ENCODE results near the gene REM2.

REM2 gene

GRCh38 chr14:22883173-22883976, at the start of gene REM2:
REM2 (plus strand) TSS chr14:22883222; CDS start chr14:22883288, 66 bp downstream.
- no peaks in the 10 kb centered on the region for H3K9me3 Mint-ChIP-seq
- ATAC-seq (replicated peaks; ENCODE audit: extremely low read depth, poor library complexity, severe bottlenecking) (no peak), DNase-seq (ENCODE audit: low spot score in 2 of 2) (no peak)
- H3K4me3 Mint-ChIP-seq, result no peak within 1 kb of the TSS
- no peaks in the 10 kb centered on the region for H3K27me3 Mint-ChIP-seq
- no peak within 1 kb of the TSS for H3K27ac Mint-ChIP-seq (ENCODE audit: low read depth)
- H3K4me1 Mint-ChIP-seq, result peaks cover 27% of the 10 kb centered on the region
- H3K36me3 Mint-ChIP-seq (ENCODE audit: insufficient read depth), result peaks cover 7% of the 10 kb centered on the region

- H3K27ac Mint-ChIP-seq (ENCODE audit: low read depth), result peak overlapping the region; percentile 11
- peaks cover 20% of the 10 kb centered on the region for H3K27me3 Mint-ChIP-seq
- peaks cover 21% of the 10 kb centered on the region for H3K4me1 Mint-ChIP-seq
- DNase-seq (ENCODE audit: low spot score in 2 of 2) (no peak), ATAC-seq (replicated peaks; ENCODE audit: extremely low read depth, poor library complexity, severe bottlenecking) (no peak)
- no peaks in the 10 kb centered on the region for H3K9me3 Mint-ChIP-seq
- H3K36me3 Mint-ChIP-seq (ENCODE audit: insufficient read depth), result peaks cover 23% of the 10 kb centered on the region
- H3K4me3 Mint-ChIP-seq, result peak overlapping the region; percentile 44
These were observed 47.5 kb upstream of the REM2 start for GRCh38 chr14:22835505-22835904.

DNA sequence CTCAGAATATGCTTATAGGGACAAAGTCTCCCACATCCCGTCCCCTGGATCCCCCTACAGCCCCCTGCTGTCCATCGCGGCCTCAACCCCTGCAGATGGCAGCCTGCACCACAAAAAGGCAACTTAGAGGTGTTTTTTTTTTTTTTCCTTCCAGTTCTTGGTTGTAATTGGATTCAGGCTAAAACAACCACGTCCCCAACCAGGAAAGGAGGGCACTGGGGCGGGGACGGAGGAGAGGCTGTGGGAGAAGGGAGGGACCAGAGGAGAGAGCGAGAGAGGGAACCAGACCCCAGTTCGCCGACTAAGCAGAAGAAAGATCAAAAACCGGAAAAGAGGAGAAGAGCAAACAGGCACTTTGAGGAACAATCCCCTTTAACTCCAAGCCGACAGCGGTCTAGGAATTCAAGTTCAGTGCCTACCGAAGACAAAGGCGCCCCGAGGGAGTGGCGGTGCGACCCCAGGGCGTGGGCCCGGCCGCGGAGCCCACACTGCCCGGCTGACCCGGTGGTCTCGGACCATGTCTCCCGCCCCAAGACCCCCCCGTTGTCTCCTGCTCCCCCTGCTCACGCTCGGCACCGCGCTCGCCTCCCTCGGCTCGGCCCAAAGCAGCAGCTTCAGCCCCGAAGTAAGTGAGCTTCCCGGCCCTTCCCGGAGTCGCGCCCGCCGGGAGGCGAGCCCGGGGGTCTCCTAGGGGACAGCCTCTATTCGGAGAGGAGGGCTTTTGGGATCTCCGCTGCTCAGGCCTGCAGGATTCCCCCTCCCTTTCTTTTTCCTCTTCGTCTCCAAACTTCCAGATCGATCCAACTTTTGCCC, 46.5 kb upstream of the REM2 start, which contains the start of gene MMP14:
Gene MMP14 (plus strand): TSS at position 285 of the 813 bp plus-strand sequence. CDS start 233 bp downstream, at position 518.
- Mint-ChIP-seq H3K9me3 (no peaks in the 10 kb centered on the region), H3K36me3 (ENCODE audit: insufficient read depth) (peaks cover 20% of the 10 kb centered on the region), H3K27ac (ENCODE audit: low read depth) (peak within 1 kb of the TSS; percentile 46), H3K4me1 (peaks cover 13% of the 10 kb centered on the region), H3K4me3 (peak within 1 kb of the TSS; percentile 44), H3K27me3 (peaks cover 29% of the 10 kb centered on the region)
- no peak for ATAC-seq (replicated peaks; ENCODE audit: extremely low read depth, poor library complexity, severe bottlenecking)
- no peak for DNase-seq (ENCODE audit: low spot score in 2 of 2)

GRCh38 chr14:22837114-22837749, 45.8 kb upstream of the REM2 start:
- Mint-ChIP-seq H3K36me3 (ENCODE audit: insufficient read depth) (peaks cover 20% of the 10 kb centered on the region), H3K27ac (ENCODE audit: low read depth) (peak overlapping the region; percentile 46), H3K9me3 (no peaks in the 10 kb centered on the region), H3K4me3 (peak overlapping the region; percentile 31), H3K27me3 (peaks cover 36% of the 10 kb centered on the region), H3K4me1 (peaks cover 6% of the 10 kb centered on the region)
- ATAC-seq (replicated peaks; ENCODE audit: extremely low read depth, poor library complexity, severe bottlenecking), result no peak
- DNase-seq (ENCODE audit: low spot score in 2 of 2), result no peak

- no peak for DNase-seq (ENCODE audit: low spot score in 2 of 2)
- no peak for ATAC-seq (replicated peaks; ENCODE audit: extremely low read depth, poor library complexity, severe bottlenecking)
- peaks cover 19% of the 10 kb centered on the region for H3K36me3 Mint-ChIP-seq (ENCODE audit: insufficient read depth)
- H3K27ac Mint-ChIP-seq (ENCODE audit: low read depth), result no peak overlapping the region
- H3K4me1 Mint-ChIP-seq, result peaks cover 5% of the 10 kb centered on the region
- no peaks in the 10 kb centered on the region for H3K9me3 Mint-ChIP-seq
- peaks cover 39% of the 10 kb centered on the region for H3K27me3 Mint-ChIP-seq
- H3K4me3 Mint-ChIP-seq, result no peak overlapping the region
These were observed 45.1 kb upstream of the REM2 start for GRCh38 chr14:22837750-22838538.

DNA sequence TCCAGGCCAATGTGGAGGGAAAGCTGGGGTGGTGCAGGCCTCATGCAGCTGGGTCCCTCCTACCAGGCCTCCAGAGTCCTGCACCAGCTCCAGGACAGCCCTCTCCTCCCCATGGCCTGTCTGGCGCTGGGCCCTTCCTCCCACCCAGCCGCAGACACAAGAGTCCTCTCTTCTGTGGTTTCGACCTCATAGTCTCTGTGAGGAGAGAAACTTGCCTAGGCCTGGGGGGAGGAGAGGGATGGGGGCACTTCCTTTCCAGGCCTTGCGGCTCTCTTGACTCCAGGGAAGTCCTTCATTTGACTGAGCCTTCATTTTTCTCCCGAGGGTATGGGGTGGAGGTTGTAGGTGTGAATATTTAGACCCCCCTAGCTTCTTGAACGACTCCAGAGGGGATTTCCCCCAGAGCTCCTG, 44.4 kb upstream of the REM2 start:
- no peak for ATAC-seq (replicated peaks; ENCODE audit: extremely low read depth, poor library complexity, severe bottlenecking)
- Mint-ChIP-seq H3K36me3 (ENCODE audit: insufficient read depth) (peaks cover 14% of the 10 kb centered on the region), H3K4me3 (no peak overlapping the region), H3K27me3 (peaks cover 46% of the 10 kb centered on the region), H3K27ac (ENCODE audit: low read depth) (no peak overlapping the region), H3K4me1 (peaks cover 5% of the 10 kb centered on the region), H3K9me3 (no peaks in the 10 kb centered on the region)
- DNase-seq (ENCODE audit: low spot score in 2 of 2), result no peak

- Mint-ChIP-seq H3K9me3 (no peaks in the 10 kb centered on the region), H3K27me3 (peaks cover 51% of the 10 kb centered on the region), H3K27ac (ENCODE audit: low read depth) (no peak overlapping the region), H3K36me3 (ENCODE audit: insufficient read depth) (peaks cover 9% of the 10 kb centered on the region), H3K4me3 (no peak overlapping the region), H3K4me1 (peaks cover 5% of the 10 kb centered on the region)
- DNase-seq (ENCODE audit: low spot score in 2 of 2), result no peak
- ATAC-seq (replicated peaks; ENCODE audit: extremely low read depth, poor library complexity, severe bottlenecking), result no peak
These were observed 43.8 kb upstream of the REM2 start for GRCh38 chr14:22839159-22839779.

- H3K4me3 Mint-ChIP-seq, result no peak overlapping the region
- peaks cover 4% of the 10 kb centered on the region for H3K36me3 Mint-ChIP-seq (ENCODE audit: insufficient read depth)
- no peak for DNase-seq (ENCODE audit: low spot score in 2 of 2)
- H3K27ac Mint-ChIP-seq (ENCODE audit: low read depth), result no peak overlapping the region
- peaks cover 2% of the 10 kb centered on the region for H3K4me1 Mint-ChIP-seq
- peaks cover 71% of the 10 kb centered on the region for H3K27me3 Mint-ChIP-seq
- H3K9me3 Mint-ChIP-seq, result no peaks in the 10 kb centered on the region
- no peak for ATAC-seq (replicated peaks; ENCODE audit: extremely low read depth, poor library complexity, severe bottlenecking)
These were observed 41.7 kb upstream of the REM2 start for GRCh38 chr14:22841311-22841710.

GRCh38 chr14:22841769-22842168, 41.3 kb upstream of the REM2 start:
- H3K4me1 Mint-ChIP-seq, result no peaks in the 10 kb centered on the region

DNA sequence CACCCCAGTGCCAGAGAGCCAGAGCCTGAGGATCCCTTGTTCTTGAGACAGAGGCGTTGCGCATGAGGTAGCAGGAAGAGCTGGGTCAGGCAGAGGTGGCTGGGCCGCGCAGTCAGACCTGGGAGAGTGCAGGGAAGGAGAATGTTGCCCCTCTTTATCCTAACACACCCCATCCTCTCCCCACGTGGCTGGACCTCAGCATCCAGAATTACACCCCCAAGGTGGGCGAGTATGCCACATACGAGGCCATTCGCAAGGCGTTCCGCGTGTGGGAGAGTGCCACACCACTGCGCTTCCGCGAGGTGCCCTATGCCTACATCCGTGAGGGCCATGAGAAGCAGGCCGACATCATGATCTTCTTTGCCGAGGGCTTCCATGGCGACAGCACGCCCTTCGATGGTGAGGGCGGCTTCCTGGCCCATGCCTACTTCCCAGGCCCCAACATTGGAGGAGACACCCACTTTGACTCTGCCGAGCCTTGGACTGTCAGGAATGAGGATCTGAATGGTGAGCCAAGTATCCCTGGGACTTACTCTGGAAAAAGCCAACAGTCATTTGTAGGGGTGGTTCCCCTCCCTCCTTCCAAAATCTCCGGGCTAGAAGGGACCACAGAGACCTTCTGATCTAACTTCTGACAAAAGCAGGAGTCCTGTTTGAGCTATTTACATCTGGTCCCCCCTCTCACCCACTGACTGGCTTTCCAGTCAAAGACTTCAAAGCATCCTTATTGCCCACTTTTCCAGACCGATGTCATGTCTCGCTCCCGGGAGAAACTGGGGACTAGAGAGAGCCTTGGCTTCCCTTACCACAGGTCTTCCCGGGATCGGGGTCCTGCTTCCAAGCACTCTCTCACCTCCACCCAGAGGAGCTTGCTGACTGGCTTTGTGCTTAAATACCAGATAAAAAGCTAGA, 40.6 kb upstream of the REM2 start:
- no peaks in the 10 kb centered on the region for H3K36me3 Mint-ChIP-seq (ENCODE audit: insufficient read depth)

More at GRCh38 chr14:22841769-22842168, 41.3 kb upstream of the REM2 start:
- H3K4me3 Mint-ChIP-seq, result no peak overlapping the region
- peaks cover 75% of the 10 kb centered on the region for H3K27me3 Mint-ChIP-seq
- peaks cover 4% of the 10 kb centered on the region for H3K36me3 Mint-ChIP-seq (ENCODE audit: insufficient read depth)
- H3K9me3 Mint-ChIP-seq, result no peaks in the 10 kb centered on the region
- no peak for DNase-seq (ENCODE audit: low spot score in 2 of 2)
- no peak for ATAC-seq (replicated peaks; ENCODE audit: extremely low read depth, poor library complexity, severe bottlenecking)
- H3K27ac Mint-ChIP-seq (ENCODE audit: low read depth), result no peak overlapping the region

More for the DNA sequence above, 40.6 kb upstream of the REM2 start:
- H3K27ac Mint-ChIP-seq (ENCODE audit: low read depth), result no peak overlapping the region
- no peak for ATAC-seq (replicated peaks; ENCODE audit: extremely low read depth, poor library complexity, severe bottlenecking)
- H3K4me1 Mint-ChIP-seq, result no peaks in the 10 kb centered on the region
- no peak for DNase-seq (ENCODE audit: low spot score in 2 of 2)
- H3K27me3 Mint-ChIP-seq, result peaks cover 82% of the 10 kb centered on the region
- no peak overlapping the region for H3K4me3 Mint-ChIP-seq
- H3K9me3 Mint-ChIP-seq, result no peaks in the 10 kb centered on the region

Data from central memory CD8-positive, alpha-beta T cell (primary cell).